IPS-11a (cell line): ENCODE measurements around the gene YPEL2.
"Not testable (repeated sequence)": the region's sequence is repeated elsewhere in the genome, so short reads cannot be mapped to it uniquely, and the experiment has no call there.

Experiments used
- H3K4me3 ChIP-seq: one replicate; pipeline ENCODE4 v1.5.1; 2013; ENCODE audit warnings: low read depth, low read length, control low read depth

The YPEL2 gene

GRCh38 chr17:59331129-59331928, at the start of gene YPEL2:
Gene YPEL2, plus strand, starts transcription at chr17:59331655. Its CDS starts 21,755 bp downstream, at chr17:59353410.
- H3K4me3 ChIP-seq: peak within 1 kb of the TSS; percentile 65

- no peak overlapping the region for H3K4me3 ChIP-seq
Observed at GRCh38 chr17:59284317-59284716, 47.1 kb upstream of the YPEL2 start.

GRCh38 chr17:59287452-59287851, 44.0 kb upstream of the YPEL2 start:
- H3K4me3 ChIP-seq: no peak overlapping the region

GRCh38 chr17:59287891-59288290, 43.6 kb upstream of the YPEL2 start:
- no peak overlapping the region for H3K4me3 ChIP-seq

GRCh38 chr17:59289981-59290301, 41.5 kb upstream of the YPEL2 start:
- H3K4me3 ChIP-seq: no peak overlapping the region

- H3K4me3 ChIP-seq: not testable (repeated sequence)
Observed at GRCh38 chr17:59290302-59290998, 41.0 kb upstream of the YPEL2 start.

- no peak overlapping the region for H3K4me3 ChIP-seq
Observed at GRCh38 chr17:59292174-59292523, 39.3 kb upstream of the YPEL2 start.

GRCh38 chr17:59296190-59296589, 35.3 kb upstream of the YPEL2 start:
- no peak overlapping the region for H3K4me3 ChIP-seq

- H3K4me3 ChIP-seq: no peak overlapping the region
Observed at GRCh38 chr17:59298521-59298920, 32.9 kb upstream of the YPEL2 start.

- H3K4me3 ChIP-seq: no peak overlapping the region
Observed at GRCh38 chr17:59299400-59300092, 31.9 kb upstream of the YPEL2 start.

- H3K4me3 ChIP-seq: no peak overlapping the region
Observed at GRCh38 chr17:59300941-59301340, 30.5 kb upstream of the YPEL2 start.

GRCh38 chr17:59304811-59305210, 26.6 kb upstream of the YPEL2 start:
- no peak overlapping the region for H3K4me3 ChIP-seq

GRCh38 chr17:59310263-59310920, 21.1 kb upstream of the YPEL2 start:
- no peak overlapping the region for H3K4me3 ChIP-seq

GRCh38 chr17:59311051-59311468, 20.4 kb upstream of the YPEL2 start:
- H3K4me3 ChIP-seq: no peak overlapping the region

- H3K4me3 ChIP-seq: not testable (repeated sequence)
Observed at GRCh38 chr17:59311521-59311920, 19.9 kb upstream of the YPEL2 start.

GRCh38 chr17:59315866-59316265, 15.6 kb upstream of the YPEL2 start:
- no peak overlapping the region for H3K4me3 ChIP-seq

- no peak overlapping the region for H3K4me3 ChIP-seq
Observed at GRCh38 chr17:59327121-59327980, 4.1 kb upstream of the YPEL2 start.

- H3K4me3 ChIP-seq: no peak overlapping the region
Observed at GRCh38 chr17:59327981-59328290, 3.5 kb upstream of the YPEL2 start.

- no peak overlapping the region for H3K4me3 ChIP-seq
Observed at GRCh38 chr17:59328601-59329000, 2.9 kb upstream of the YPEL2 start.

- H3K4me3 ChIP-seq: no peak overlapping the region
Observed at GRCh38 chr17:59329176-59330052, 2.0 kb upstream of the YPEL2 start.
